Right atrium auricular region (tissue), 2 donors: ENCODE data around the gene LYZL2. TPM values are rescaled to one million over a fixed set of nuclear protein-coding genes. Genes with fewer than 3 reads are reported as not detected.
"Not testable (repeated sequence)": the region's sequence is repeated elsewhere in the genome, so short reads cannot be mapped to it uniquely, and the experiment has no call there.

Source experiments
- DNase-seq: peaks from one replicate; pipeline ENCODE4 v3.0.0-alpha.2; 2019; ENCODE audit warnings: low spot score
- H3K27ac ChIP-seq, 2 donors: fragments of 200-600 bp; sonication (generic); 1 replicate in 1 of 2; 2 replicates in 1 of 2; pipeline ENCODE4 v1.5.1; 2016 to 2019
- H3K27me3 ChIP-seq, 2 donors: fragments of 200-600 bp; sonication (generic); one replicate each; pipeline versions ENCODE4 v1.5.1 to v1.6.0; 2017 to 2019
- H3K36me3 ChIP-seq: fragments of 200-600 bp; sonication (generic); one replicate; pipeline ENCODE4 v1.5.1; 2016
- H3K4me1 ChIP-seq, 2 donors: fragments of 200-600 bp; sonication (generic); one replicate each; pipeline versions ENCODE4 v1.5.1 to v1.6.0; 2017 to 2019
- H3K4me3 ChIP-seq, 2 donors: fragments of 200-600 bp; sonication (generic); 1 replicate in 1 of 2; 2 replicates in 1 of 2; pipeline ENCODE4 v1.5.1; 2017 to 2019; ENCODE audit warnings: mild to moderate bottlenecking in 1 of 2, moderate library complexity in 1 of 2
- H3K9me3 ChIP-seq, 2 donors: fragments of 200-600 bp; sonication (generic); one replicate each; pipeline ENCODE4 v1.5.1; 2019
- CTCF ChIP-seq, 2 donors: fragments of 200-600 bp; sonication (generic); IDR thresholded peaks; one replicate each; pipeline ENCODE4 v1.5.1; 2019; ENCODE audit warnings: antibody characterized with exemption in 2 of 2
- total RNA-seq, 2 donors: library from RNA; depleted of rRNA; stranded (reverse); fragments of >200 nt; gene quantifications; one replicate each; pipeline ENCODE4 v1.1.0, GENCODE V29; 2016

The LYZL2 gene
- total RNA-seq, 2 donors from 2014 or later, result not detected

DNA sequence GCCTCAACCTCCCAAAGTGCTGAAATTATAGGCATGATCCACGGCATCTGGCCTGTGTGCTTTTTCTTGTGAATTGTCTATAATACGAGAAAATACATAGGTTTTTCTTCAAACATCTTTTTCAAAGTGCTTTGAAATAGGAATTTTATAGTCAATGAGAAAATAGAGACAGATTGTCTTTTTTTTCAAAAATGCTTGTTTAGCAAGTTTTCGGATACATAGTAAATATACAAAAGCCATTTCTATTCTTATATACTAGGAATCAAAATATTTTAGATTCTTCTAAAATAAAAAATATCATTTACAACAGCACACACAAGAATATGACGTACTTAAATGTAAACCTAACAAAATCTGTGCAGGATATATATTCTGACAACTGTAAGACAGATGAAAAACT lies 1.6 kb upstream of the LYZL2 start:
- H3K4me3 ChIP-seq, result no peak overlapping the region
- TF ChIP-seq CTCF (IDR thresholded peaks at IDR 0.05), result no peak
- H3K27ac ChIP-seq, result no peak overlapping the region
- H3K9me3 ChIP-seq, result no peaks in the 10 kb centered on the region
- no peak for DNase-seq
- H3K27me3 ChIP-seq, result no peaks in the 10 kb centered on the region
- no peaks in the 10 kb centered on the region for H3K4me1 ChIP-seq
- H3K36me3 ChIP-seq, result no peaks in the 10 kb centered on the region

DNA sequence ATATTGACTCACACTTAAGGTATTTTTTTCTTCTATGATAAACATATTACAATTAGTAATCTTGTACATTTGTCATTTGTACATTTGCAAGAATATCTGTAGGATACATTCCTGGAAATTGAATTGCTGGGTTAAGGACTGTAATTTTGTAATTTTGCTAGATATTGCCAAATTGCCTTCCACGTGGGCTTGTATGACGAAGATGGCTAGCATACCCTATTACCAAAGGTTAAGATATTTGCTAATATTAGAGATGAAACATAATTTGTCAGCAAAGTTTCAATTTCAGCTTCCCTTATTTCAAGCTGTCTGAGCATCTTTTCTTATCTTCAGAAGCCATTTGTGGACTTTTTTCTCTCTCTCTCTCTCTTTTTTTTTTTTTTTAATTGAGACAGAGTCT lies 1.0 kb upstream of the LYZL2 start:
- TF ChIP-seq CTCF (IDR thresholded peaks at IDR 0.05), result no peak
- DNase-seq, result no peak
- H3K4me3 ChIP-seq, result no peak overlapping the region

GRCh38 chr10:30628576-30628975 lies 977 bp downstream of the LYZL2 start:
- H3K4me1 ChIP-seq, H3K27ac ChIP-seq, H3K36me3 ChIP-seq, H3K27me3 ChIP-seq, H3K4me3 ChIP-seq, H3K9me3 ChIP-seq: not testable (repeated sequence)
- peak; percentile 7 for DNase-seq

More for the DNA sequence above, 1.0 kb upstream of the LYZL2 start:
- no peak overlapping the region for H3K27ac ChIP-seq
- H3K27me3 ChIP-seq, result no peaks in the 10 kb centered on the region
- H3K36me3 ChIP-seq, result no peaks in the 10 kb centered on the region
- no peaks in the 10 kb centered on the region for H3K9me3 ChIP-seq
- no peaks in the 10 kb centered on the region for H3K4me1 ChIP-seq

- H3K27ac ChIP-seq, H3K36me3 ChIP-seq, H3K27me3 ChIP-seq, H3K4me3 ChIP-seq, H3K9me3 ChIP-seq, H3K4me1 ChIP-seq: not testable (repeated sequence)
- DNase-seq, result peak; percentile 26
Measured at GRCh38 chr10:30626837-30627236, 2.7 kb downstream of the LYZL2 start.

- H3K4me1 ChIP-seq, H3K27me3 ChIP-seq, H3K27ac ChIP-seq, DNase-seq, H3K36me3 ChIP-seq, H3K9me3 ChIP-seq, H3K4me3 ChIP-seq: not testable (repeated sequence)
Measured at GRCh38 chr10:30626196-30626595, 3.4 kb downstream of the LYZL2 start.

GRCh38 chr10:30625080-30625479 lies 4.5 kb downstream of the LYZL2 start:
- Histone ChIP-seq H3K4me1 (no peaks in the 10 kb centered on the region), H3K9me3 (no peaks in the 10 kb centered on the region)
- TF ChIP-seq CTCF (IDR thresholded peaks at IDR 0.05), result no peak

DNA sequence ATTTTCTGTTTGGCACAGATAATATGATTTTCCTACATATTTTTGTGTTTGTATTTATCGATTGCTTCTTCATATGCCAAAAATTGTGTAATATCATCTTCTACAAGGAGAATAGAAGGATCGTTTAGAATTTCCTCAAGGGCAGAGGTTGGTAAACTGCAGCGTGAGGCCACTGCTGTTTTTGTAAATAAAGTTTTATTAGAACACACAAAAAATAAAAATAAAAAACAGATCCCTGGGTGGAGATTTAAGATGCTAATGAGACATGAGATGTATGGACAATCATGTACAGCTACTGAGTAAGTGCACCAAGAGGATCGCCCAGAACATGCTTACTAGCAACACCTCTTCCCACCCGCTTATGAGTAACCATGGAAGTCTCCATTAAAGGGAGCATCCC lies 9.6 kb downstream of the LYZL2 start:
- H3K4me3 ChIP-seq, result no peak overlapping the region
- peak; percentile 11 for DNase-seq
- no peaks in the 10 kb centered on the region for H3K36me3 ChIP-seq
- no peaks in the 10 kb centered on the region for H3K9me3 ChIP-seq
- no peak overlapping the region for H3K27ac ChIP-seq
- H3K4me1 ChIP-seq, result no peaks in the 10 kb centered on the region
- no peak for TF ChIP-seq CTCF (IDR thresholded peaks at IDR 0.05)
- no peaks in the 10 kb centered on the region for H3K27me3 ChIP-seq

More at GRCh38 chr10:30625080-30625479, 4.5 kb downstream of the LYZL2 start:
- no peaks in the 10 kb centered on the region for H3K27me3 ChIP-seq
- H3K4me3 ChIP-seq, result no peak overlapping the region
- H3K27ac ChIP-seq, result no peak overlapping the region
- peak; percentile 40 for DNase-seq
- no peaks in the 10 kb centered on the region for H3K36me3 ChIP-seq
